HTR-8/SVneo (cell line): ENCODE measurements around the gene CHKA.

Source experiments
- DNase-seq: peaks from one replicate; pipeline ENCODE4 v3.0.0; 2011; ENCODE audit warnings: low spot score, mixed read lengths; ENCODE audit not compliant: insufficient read length
- FAIRE-seq: peaks from 2 replicates; lab custom pipeline; 2011; peaks lifted over from hg19 to GRCh38; lab: Jason Lieb, UNC

Gene CHKA

DNA sequence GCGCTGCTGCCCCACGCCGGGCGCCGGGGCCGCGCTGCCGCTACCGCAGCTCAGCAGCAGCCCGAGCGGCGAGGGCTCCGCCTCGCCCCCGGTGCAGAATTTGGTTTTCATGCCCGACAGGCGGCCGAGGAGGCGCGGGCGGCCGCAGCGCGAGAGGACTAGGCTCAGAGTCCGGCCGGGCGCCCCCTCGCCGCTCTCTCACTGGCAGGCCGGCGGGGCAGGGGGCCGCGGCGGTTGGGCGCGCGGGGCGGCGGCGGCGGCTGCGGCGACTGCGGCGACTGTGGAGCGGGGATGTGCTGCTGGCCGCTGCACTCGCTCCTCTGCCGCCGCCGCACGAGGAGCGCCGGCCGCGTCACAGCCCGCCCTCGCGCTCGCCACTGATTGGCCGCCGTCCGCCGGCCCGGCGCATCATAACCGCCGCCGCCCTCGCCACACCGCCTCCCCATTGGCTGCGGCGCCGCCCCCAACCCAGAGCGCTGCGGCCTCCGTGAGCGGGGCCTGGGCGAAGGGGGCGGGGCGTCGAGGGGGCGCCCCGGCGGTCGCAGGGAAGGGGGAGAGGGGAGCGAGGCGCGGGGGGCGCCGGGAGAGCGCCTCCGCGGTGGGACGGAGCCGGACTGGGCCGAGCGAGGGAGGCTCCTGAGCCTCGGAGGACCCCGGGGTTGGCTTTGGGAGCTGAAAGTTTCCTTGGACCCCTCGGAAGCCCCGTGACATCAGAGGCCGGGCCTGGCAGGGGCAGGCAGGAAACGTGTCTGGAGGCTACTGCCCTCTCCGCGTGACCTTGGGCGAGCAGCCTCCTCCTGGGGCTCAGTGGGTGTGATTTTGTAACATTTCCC is at the start of gene CHKA:
CHKA (minus strand) TSS at position 322 of the 833 bp plus-strand sequence; CDS start at position 111, 211 bp downstream.
- DNase-seq = peak; percentile 97
- peak; percentile 99 for FAIRE-seq

DNA sequence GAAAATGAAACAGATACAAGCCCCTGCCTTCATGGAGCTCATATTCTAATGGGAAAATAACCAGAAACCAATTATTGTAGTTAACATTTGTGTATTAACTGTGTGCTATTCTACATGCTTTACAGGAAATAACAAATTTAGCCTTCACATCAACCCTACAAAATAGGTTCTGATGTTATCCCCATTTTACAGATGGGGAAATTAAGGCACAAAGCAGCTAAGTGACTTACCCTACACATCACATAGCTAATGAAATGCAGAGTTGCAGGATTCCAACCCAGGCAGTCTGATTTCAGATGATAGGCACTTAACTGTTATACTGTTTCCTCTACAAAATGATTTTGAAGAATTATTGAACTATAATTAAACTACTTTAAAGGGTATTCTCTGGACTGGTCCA is 48.3 kb upstream of the CHKA start:
- DNase-seq (no peak), FAIRE-seq (no peak)

DNA sequence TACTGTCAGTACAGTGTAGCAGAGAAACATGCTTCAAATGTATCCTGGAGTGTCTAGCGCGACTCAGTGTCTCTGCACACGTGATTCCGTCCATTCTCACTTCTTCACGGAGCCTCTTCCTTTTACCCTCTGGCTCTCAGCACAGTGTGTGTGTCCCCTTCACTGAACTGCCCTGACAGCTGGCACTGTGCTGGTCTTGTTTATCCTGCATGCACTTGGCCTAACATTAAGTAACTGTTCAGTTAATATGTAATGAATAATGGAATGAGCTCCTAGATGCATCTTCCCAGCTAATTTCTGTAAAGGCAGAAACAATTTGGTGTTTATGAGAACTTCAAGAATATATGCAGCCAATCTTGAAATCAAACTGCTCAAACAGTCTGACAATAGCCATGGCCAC is 47.5 kb upstream of the CHKA start:
- DNase-seq = no peak
- no peak for FAIRE-seq

DNA sequence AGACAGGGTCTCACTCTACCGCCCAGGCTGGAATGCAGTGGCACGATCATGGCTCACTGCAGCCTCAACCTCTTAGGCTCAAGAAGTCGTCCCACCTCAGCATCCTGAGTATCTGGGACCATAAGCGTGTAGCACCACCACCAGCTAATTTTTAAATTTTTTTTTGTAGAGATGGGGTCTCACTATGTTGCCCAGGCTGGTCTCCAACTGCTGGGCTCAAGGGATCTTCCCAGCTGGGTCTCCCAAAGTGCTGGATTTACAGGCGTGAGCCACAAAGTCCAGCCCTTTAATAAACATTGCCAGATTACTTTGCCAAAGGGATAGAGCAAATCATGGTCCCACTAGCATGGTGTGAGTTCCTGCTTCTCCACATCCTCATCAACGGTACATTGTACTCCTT is 46.3 kb upstream of the CHKA start:
- no peak for FAIRE-seq

DNA sequence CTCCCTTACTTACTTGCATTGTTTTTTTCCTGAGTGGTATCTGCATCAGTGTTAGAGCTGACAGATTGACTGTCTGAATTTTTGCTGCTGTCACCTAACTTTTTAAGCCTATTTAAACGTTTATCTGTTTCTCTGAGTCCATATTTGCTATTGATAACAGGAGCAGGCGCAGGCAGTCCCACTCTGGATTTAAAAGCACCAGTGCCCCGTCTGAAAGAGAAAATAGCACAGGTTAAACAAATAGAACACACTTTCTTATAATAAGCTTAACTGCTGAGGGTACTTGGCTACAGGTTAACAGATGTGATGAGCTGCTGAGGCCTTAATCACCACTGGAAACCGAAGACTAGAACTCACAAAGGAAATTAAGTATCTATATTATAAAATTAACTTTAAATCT is 45.8 kb upstream of the CHKA start:
- DNase-seq (no peak), FAIRE-seq (no peak)

More for the DNA sequence above, 46.3 kb upstream of the CHKA start:
- DNase-seq = no peak

DNA sequence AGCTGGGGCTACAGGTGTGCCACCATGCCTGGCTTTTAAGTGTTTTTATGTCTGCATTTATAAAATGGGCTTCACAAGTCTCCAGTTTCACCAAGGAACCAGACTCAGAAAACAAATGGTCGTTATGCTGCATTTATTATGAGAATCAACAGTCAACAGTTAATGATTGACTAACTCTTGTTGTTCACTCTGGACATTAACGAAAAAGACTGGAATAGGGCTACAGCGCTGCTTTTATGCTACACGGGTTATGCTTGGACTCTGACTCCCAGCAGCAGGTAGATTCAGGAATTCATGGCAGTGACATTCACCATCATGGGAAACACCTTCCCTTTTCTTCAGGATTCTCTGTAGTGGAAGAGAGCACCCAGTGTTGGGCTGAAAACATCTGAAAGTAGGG is 44.4 kb upstream of the CHKA start:
- FAIRE-seq (no peak), DNase-seq (no peak)

DNA sequence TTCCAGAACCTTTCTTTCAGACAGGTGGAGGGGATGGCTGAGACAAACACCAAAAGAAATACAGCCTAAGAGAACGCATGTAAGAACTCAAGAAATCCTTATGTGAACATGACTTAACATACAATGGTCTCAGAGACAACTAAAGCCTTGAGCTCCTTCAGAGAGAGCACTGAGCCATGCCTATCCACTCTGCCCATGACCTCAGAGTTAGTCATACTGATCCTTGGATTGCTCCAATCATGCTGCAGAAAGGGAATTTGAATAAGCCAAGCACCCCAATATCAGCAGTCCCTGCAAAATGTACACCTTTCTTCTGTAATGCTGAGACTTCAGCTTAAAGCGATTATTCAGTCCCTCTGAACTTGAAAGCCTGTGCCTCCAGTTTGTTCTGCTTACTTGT is 43.2 kb upstream of the CHKA start:
- DNase-seq (peak; percentile 29), FAIRE-seq (no peak)

DNA sequence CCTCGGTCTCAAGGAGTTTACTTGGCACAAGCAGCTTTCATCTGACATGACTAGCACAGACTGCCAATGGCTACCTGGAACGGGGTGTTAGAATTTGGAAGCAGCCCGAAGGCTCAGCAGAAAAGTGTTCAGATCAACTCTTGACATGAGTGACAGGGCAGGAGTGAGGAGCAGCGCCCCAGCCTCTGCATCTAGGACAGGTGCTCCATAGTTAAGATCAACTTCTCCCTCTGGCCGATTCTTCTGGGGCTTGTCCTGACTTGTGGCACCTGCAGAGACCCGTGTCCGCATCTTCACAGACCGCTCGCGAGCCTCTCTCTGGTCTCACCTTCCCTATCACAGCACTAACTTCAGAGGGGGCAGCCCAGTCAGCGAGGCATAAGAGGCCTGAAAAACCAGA is 42.5 kb upstream of the CHKA start:
- DNase-seq (no peak), FAIRE-seq (no peak)

DNA sequence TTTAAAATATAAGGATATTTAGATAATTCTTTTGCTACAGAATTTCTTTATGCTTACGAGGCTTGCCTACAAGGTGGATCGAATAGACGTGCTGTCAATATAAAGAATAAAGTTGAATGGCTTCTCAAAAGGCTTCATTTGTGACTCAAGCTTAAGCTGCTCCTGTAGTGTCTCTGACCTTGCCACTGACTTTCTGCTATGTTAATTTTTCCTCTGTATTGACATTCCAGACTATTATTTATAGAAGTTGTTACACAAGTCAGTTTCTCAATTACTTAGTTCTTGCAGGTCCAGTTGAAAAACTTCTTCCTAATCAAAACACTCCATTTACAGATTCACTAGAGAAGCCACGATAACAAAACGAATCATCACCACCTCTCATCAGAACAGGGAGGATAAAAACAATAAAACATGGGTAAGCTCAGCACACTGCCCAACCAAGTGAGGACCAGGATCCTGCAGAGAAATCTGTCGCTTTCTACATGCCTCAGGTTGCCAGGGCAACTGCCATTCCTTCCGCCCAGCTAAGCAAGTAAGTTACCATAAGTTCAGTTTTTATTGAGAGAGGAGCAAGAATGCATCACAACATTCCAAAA is 39.0 kb upstream of the CHKA start:
- DNase-seq (no peak), FAIRE-seq (no peak)

DNA sequence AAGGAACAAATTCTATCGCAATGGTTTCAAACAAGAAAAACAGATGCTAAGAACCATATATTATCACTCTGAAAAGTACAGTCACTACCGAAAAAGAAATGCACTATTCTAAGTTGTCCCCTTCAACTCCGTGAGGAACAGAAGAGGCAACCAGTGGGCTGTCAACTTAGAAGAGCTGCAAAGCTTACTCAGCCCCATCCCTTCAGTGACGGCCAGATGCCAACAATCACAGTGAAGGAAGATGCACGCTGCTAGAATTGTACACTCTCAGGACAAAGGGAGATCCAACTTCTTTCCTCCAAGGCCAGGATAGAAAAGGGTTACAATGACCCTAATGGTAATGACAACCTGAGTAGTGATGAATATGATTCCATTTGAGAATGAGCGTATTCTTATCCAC is 38.5 kb upstream of the CHKA start:
- no peak for DNase-seq
- peak; percentile 33 for FAIRE-seq

DNA sequence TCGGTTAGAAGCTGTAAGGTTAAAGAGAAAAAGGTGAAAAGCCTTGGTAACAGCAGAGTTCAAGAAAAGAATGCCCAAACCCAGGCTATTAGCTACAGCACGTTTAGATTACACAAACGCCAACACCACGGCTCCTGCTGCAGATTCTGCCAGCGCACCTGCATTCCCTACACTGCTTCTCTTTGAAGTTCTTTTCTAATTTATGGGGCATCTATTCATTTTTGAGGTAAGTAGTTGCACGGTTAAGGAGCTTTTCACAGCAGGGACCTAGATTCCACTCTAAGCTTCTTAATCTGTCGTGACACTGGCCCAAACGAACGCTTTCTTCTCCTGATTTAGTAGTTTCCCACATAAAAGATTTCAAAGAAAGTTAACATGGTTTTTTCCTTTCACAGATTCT is 38.0 kb upstream of the CHKA start:
- FAIRE-seq (no peak), DNase-seq (no peak)

DNA sequence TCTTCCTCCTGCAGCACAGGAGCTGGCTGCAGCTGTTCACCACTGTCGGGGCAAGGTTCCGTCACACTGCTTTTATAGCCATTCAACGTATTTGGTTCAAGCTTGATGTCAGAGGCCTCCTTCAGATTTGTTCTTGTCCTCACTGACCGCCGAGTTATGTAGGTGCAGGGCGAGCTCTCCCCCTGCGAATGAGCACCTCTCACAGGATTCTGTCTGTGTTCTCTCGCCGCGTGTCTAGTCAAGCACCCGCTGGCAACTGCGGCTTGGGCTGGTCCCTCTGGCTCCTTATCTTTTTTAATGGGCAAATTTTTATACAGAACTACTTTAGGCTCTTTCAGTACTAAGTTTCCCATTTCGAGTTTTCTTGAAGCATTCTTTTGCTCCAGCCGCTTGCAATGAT is 37.4 kb upstream of the CHKA start:
- FAIRE-seq = no peak
- DNase-seq = no peak

DNA sequence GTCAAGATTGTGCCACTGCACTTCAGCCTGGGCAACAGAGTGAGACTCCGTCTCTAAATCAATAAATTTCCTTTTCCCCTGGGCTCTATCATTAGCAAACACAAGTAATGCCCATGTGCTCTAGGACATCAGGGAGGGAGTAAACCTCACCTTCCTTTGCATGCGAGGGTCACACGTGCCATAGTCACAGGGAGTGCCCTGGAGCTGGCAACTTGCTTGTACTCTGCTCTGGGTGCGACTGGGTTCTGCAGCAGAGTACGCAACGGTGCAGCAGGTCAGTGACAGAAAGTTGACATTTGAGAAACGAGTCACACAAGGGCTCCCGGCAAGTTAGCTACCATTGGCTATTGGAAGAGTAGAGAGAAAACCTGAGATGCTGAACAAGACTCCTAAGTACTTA is 32.6 kb upstream of the CHKA start:
- FAIRE-seq = no peak

DNA sequence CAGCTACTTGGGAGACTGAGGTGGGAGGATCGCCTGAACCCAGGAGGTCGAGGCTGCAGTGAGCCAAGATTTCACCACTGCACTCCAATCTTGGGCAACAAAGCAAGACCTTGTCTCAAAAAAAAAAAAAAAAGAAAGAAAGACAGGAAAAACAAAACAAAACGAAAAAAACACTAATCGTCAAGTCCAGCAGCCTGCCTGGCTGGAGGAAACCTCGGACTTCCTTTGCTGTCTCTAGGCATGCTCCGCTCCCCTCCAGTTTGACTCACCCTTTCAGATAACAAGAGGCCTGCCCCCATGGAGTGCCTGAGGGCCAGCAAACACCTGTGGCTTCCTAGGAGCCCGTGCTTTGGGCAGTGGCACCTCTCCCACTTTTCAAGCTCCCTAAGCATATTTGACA is 28.8 kb upstream of the CHKA start:
- DNase-seq (peak; percentile 57), FAIRE-seq (no peak)

More for the DNA sequence above, 32.6 kb upstream of the CHKA start:
- no peak for DNase-seq

DNA sequence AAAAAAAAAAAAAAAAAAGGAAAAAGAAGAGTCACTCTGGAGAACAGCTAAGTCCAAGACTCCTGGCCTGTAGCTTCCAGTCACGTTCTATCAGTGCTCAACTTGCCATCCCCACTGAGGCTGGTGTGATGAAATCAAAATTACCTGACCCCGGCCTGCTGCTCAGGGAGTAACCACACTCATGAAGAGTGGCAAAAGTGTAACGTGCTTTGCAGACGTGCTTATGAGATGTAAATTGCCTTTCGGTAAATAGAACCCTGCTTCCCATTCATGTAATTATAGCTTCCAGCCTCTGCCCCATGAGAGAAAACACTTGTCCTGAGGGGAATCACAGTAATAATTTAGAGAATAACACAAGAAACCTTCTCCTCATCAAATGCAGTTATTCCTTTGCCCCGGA is 28.2 kb upstream of the CHKA start:
- DNase-seq (no peak), FAIRE-seq (no peak)

DNA sequence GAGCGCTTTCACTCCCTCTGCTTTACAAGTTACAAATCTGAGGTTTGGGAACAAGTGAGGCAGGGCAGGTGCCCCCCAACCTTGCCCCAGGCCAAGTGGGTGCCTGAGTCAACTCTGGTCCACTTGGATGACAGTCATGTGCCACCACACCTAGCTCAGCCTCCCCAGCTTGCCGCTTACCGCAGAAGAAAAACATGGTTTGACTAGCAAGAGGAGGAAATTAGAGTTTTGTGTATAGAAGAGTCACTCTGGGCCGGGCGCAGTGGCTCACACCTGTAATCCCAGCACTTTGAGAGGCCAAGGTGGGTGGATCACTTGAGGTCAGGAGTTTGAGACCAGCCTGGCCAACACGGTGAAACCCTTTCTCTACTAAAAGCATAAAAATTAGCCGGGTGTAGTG is 27.7 kb upstream of the CHKA start:
- FAIRE-seq (no peak), DNase-seq (no peak)

DNA sequence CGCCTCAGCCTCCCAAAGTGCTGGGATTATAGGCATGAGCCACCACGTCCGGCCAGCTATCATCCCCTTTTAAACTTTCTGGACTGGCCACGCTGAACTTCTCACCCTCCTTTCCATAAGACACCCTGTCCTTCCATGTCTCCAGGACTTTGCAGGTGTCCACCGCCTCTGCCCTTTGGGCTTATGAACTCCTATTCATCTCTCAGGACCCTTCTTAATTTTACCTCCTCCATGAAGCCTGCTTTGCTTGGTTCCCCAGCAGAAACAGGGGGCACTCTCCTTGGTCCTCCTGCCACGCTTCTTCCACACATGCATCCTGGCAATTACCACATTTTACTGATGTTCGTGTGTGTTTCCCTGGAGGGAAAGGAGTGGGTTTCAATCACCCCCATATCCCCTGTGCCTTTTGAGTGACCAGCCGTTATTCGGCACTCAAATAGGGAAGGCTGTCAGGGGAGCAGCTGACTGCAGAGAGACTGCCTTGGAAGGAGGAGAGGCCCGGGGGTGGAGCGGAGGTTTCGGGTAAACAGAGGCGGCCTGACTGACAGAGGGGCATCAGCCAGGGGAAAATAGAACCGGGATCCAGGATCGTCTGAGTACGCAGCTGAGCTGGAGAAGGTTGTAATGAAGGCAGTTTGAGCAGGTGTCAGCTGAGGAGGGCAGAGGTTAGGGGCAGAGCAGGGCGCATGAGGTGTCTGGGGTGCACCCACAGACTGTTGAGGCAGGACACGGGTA is 27.1 kb upstream of the CHKA start:
- no peak for DNase-seq
- FAIRE-seq = no peak

DNA sequence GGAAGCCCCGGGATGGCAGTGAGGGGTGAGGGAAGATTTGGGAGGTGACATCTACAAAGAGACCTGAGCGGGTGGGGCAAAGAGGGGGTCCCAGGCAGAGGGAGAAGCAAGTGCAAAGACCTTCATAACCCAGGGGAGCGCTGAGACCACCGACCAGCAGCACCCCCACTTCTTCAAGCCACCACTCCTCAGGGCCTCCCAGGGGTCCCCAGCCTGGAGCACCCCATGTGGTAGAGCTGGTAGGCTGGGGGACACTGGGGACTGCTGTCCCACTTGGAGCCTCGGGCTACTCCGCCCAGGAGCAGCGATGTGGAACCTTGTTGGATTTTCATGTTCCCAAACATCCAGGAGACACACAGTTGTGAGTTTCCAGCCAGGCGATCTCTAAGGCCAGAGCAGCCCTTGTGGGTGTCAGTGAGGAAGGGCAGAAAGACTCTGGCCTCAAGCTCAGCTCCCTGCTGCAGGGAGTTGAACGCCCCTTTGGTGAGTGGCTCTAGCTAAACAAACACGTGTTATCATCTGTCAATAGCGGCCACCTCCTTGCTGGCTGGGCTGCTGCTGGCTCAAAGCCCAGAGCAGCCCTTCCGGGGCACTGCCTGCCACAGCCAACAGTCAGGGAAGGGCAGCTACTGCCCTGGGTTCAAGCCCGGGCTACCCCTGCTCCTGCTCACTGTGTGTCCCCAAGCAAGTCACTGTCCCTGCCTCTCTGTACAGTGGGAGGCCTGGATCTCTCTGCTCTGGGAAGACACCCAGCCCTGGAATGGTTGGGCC is 25.7 kb upstream of the CHKA start:
- peak; percentile 75 for DNase-seq
- peak; percentile 76 for FAIRE-seq

DNA sequence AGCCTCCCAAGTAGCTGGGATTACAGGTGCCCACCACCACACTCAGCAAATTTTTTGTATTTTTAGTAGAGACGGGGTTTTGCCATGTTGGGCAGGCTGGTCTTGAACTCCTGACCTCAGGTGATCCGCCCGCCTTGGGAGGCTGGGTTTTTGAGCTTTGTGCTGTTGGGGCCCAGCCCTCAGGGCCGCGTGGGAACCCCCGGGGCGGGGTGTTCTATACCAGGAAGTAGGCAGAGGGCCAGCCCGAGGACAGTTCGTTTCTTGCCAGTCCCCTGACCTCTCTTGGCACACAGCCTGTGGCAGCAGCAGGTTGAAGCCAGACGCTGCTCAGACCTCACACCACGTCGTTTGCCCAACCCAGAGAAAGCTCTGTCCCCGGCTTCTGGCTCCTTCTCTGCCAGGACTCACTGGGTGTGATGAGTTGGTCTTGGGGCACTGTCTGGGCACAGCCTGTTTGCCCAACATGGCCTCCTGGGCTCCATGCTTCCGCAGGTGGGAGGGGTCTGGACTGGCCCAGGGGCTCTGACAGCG is 24.9 kb upstream of the CHKA start:
- FAIRE-seq = no peak
- DNase-seq = no peak
